ENCODE data around the gene C11orf97. TPM values are rescaled to one million over a fixed set of nuclear protein-coding genes. Genes with fewer than 3 reads are reported as not detected.

C11orf97 gene
- total and polyA plus RNA-seq, 2 donors = not detected

DNA sequence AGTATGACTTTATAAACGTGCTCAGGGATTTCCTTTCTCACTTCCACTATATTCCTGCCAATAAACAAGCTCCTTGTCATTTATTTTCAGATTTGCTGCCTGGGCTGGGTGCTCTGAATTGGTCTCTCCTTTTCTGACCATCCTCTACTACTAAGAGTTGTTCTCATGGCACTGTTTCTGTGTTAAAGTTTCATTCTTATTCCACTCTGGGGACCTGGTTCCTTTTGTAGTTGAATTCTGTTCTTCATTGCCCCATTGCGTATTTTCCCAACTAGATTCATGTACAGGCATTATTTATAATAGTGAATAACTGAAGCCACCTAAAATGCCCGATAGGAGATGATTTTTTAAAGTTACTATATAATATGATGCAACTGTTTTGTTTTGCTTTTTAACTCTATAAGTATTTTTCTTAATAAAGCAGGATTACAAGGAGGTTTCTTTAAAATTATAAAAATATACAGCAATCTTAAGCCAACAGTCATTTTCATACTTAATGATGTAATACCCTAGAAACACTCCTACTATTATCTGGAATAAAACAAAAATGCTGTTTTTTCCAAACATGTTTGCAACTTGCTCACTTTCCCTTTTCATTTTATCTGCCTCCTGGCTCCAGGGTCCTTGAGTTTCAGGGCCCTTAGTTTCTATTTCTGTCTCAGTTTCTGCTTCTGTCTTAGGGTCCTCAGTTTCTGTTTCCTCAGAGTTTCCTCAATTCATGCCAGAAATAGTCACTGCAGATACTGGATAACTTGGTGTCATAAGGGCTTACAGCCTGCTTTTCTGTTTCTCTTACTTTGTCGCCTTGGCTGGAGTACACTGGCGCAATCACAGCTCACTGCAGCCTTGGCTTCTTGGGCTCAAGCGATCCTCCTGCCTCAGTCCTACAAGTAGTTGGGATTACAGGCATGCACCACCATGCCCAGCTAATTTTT lies 21.7 kb downstream of the C11orf97 start:
- no peak overlapping the region for H3K4me3 ChIP-seq (ENCODE audit: low read depth, low read length)
- no peak for DNase-seq (ENCODE audit: extremely low spot score)
- 64% methylated on average over 6 of the region's 6 CpGs for WGBS
- H3K36me3 ChIP-seq (ENCODE audit: insufficient read depth) = no peaks in the 10 kb centered on the region
- H3K4me1 ChIP-seq (ENCODE audit: insufficient read depth) = no peaks in the 10 kb centered on the region
- no peak overlapping the region for H3K27ac ChIP-seq (ENCODE audit: low read depth)

DNA sequence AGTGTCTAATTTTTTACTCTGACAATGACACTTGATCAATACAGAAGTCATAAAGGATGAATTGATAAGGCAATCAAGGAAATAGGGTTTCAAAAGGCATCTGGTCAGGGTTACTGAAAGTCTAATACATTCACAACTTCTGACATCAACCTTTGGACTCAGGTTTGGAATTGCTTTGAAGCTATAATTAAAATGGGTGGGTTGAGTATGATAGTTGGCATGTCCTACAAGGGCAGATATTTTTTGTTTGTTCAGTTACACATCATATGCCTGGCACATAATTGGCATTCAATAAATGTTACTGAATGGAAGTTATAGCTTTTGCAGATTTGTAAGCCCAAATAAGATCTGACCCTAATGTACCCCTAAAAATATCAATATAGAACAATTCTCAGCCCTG lies 24.1 kb downstream of the C11orf97 start:
- DNase-seq (ENCODE audit: extremely low spot score) = no peak
- Histone ChIP-seq H3K27ac (ENCODE audit: low read depth) (no peak overlapping the region), H3K4me3 (ENCODE audit: low read depth, low read length) (no peak overlapping the region), H3K36me3 (ENCODE audit: insufficient read depth) (no peaks in the 10 kb centered on the region), H3K4me1 (ENCODE audit: insufficient read depth) (no peaks in the 10 kb centered on the region)

DNA sequence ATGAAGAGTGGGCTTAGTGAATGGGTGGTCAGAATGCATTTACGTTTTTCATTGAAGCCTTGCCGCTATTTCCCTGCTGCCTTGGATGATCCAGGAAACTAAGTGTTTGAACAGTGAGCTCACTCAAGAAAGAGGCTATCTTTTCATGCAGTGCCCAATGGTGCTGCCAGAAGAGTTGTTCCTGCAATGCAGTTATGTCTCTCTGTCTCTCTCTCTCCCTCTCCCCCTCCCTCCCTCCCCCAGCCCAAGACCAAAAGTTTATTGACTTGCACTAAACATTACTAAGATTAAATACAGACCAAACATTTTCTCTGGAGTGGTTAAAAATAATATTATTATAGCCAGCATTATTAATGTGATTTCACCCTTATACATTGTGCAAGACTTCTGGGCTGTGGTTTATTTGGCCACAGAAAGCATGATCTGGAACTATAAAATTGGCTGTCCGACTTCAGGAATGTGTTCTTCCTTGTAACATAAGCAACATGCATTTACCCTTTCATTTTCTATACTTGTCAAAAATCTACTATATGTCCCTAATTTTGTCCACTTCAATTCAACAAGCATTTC lies 24.9 kb downstream of the C11orf97 start:
- H3K36me3 ChIP-seq (ENCODE audit: insufficient read depth) = no peaks in the 10 kb centered on the region
- 33% methylated on average over 3 of the region's 3 CpGs for WGBS
- H3K27ac ChIP-seq (ENCODE audit: low read depth) = no peak overlapping the region
- DNase-seq (ENCODE audit: extremely low spot score) = no peak
- H3K4me3 ChIP-seq (ENCODE audit: low read depth, low read length) = no peak overlapping the region
- H3K4me1 ChIP-seq (ENCODE audit: insufficient read depth) = no peaks in the 10 kb centered on the region

DNA sequence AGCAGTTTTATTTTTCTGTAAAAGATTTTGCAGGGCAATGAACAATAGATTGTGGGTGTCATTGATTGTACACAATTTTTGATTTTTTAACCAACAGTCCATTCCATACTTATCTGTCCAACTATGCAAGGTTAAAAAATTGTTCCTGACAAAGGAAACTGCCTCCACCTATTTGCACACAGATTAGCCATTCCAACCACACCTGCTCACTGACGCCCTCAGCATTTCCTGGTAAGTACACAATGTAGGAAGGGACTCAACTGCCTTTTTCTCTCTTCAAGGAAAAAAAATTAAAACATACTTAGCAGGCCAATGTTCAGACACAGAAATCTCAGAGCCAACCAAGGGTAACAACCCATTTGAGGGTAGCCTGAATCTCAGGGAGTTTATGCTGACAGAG lies 27.2 kb downstream of the C11orf97 start:
- no peak for DNase-seq (ENCODE audit: extremely low spot score)
- no peaks in the 10 kb centered on the region for H3K36me3 ChIP-seq (ENCODE audit: insufficient read depth)
- WGBS = 88% methylated on average over 1 of the region's 1 CpG
- no peaks in the 10 kb centered on the region for H3K4me1 ChIP-seq (ENCODE audit: insufficient read depth)
- H3K27ac ChIP-seq (ENCODE audit: low read depth) = no peak overlapping the region
- no peak overlapping the region for H3K4me3 ChIP-seq (ENCODE audit: low read depth, low read length)

DNA sequence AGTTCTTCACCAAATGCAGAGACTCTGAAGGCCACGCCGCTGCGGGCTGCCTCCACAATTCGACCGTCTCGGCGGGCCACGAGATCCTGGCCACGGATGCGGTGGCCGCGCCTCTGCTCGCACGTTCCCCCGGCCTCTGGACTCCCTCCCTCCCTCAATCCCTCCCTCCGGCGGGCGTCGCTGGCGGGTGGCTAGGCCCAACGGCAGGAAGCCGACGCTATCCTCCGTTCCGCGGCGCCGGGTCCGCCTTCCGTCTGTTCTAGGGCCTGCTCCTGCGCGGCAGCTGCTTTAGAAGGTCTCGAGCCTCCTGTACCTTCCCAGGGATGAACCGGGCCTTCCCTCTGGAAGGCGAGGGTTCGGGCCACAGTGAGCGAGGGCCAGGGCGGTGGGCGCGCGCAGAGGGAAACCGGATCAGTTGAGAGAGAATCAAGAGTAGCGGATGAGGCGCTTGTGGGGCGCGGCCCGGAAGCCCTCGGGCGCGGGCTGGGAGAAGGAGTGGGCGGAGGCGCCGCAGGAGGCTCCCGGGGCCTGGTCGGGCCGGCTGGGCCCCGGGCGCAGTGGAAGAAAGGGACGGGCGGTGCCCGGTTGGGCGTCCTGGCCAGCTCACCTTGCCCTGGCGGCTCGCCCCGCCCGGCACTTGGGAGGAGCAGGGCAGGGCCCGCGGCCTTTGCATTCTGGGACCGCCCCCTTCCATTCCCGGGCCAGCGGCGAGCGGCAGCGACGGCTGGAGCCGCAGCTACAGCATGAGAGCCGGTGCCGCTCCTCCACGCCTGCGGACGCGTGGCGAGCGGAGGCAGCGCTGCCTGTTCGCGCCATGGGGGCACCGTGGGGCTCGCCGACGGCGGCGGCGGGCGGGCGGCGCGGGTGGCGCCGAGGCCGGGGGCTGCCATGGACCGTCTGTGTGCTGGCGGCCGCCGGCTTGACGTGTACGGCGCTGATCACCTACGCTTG lies 31.7 kb downstream of the C11orf97 start, which contains the start of gene FUT4:
Gene FUT4 (plus strand): TSS at position 227 of the 951 bp plus-strand sequence. CDS start 213 bp downstream, at position 440.
- WGBS = under 1% methylated on average over 109 of the region's 109 CpGs

DNA sequence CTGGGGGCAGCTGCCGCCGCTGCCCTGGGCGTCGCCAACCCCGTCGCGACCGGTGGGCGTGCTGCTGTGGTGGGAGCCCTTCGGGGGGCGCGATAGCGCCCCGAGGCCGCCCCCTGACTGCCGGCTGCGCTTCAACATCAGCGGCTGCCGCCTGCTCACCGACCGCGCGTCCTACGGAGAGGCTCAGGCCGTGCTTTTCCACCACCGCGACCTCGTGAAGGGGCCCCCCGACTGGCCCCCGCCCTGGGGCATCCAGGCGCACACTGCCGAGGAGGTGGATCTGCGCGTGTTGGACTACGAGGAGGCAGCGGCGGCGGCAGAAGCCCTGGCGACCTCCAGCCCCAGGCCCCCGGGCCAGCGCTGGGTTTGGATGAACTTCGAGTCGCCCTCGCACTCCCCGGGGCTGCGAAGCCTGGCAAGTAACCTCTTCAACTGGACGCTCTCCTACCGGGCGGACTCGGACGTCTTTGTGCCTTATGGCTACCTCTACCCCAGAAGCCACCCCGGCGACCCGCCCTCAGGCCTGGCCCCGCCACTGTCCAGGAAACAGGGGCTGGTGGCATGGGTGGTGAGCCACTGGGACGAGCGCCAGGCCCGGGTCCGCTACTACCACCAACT lies 32.5 kb downstream of the C11orf97 start:
- DNase-seq (ENCODE audit: extremely low spot score) = no peak
- no peaks in the 10 kb centered on the region for H3K36me3 ChIP-seq (ENCODE audit: insufficient read depth)
- WGBS = 11% methylated on average over 59 of the region's 59 CpGs
- peak overlapping the region; percentile 98 for H3K27ac ChIP-seq (ENCODE audit: low read depth)
- peak overlapping the region; percentile 66 for H3K4me3 ChIP-seq (ENCODE audit: low read depth, low read length)
- no peaks in the 10 kb centered on the region for H3K4me1 ChIP-seq (ENCODE audit: insufficient read depth)

More for the DNA sequence above, 31.7 kb downstream of the C11orf97 start, which contains the start of gene FUT4:
- Histone ChIP-seq H3K4me1 (ENCODE audit: insufficient read depth) (no peaks in the 10 kb centered on the region), H3K27ac (ENCODE audit: low read depth) (peak within 1 kb of the TSS; percentile 98), H3K4me3 (ENCODE audit: low read depth, low read length) (peak within 1 kb of the TSS; percentile 66), H3K36me3 (ENCODE audit: insufficient read depth) (no peaks in the 10 kb centered on the region)
- DNase-seq (ENCODE audit: extremely low spot score) = peak; percentile 67

DNA sequence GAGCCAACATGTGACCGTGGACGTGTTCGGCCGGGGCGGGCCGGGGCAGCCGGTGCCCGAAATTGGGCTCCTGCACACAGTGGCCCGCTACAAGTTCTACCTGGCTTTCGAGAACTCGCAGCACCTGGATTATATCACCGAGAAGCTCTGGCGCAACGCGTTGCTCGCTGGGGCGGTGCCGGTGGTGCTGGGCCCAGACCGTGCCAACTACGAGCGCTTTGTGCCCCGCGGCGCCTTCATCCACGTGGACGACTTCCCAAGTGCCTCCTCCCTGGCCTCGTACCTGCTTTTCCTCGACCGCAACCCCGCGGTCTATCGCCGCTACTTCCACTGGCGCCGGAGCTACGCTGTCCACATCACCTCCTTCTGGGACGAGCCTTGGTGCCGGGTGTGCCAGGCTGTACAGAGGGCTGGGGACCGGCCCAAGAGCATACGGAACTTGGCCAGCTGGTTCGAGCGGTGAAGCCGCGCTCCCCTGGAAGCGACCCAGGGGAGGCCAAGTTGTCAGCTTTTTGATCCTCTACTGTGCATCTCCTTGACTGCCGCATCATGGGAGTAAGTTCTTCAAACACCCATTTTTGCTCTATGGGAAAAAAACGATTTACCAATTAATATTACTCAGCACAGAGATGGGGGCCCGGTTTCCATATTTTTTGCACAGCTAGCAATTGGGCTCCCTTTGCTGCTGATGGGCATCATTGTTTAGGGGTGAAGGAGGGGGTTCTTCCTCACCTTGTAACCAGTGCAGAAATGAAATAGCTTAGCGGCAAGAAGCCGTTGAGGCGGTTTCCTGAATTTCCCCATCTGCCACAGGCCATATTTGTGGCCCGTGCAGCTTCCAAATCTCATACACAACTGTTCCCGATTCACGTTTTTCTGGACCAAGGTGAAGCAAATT lies 33.3 kb downstream of the C11orf97 start:
- Histone ChIP-seq H3K36me3 (ENCODE audit: insufficient read depth) (no peaks in the 10 kb centered on the region), H3K27ac (ENCODE audit: low read depth) (no peak overlapping the region), H3K4me3 (ENCODE audit: low read depth, low read length) (peak overlapping the region; percentile 66), H3K4me1 (ENCODE audit: insufficient read depth) (no peaks in the 10 kb centered on the region)
- 67% methylated on average over 54 of the region's 54 CpGs for WGBS
- no peak for DNase-seq (ENCODE audit: extremely low spot score)

DNA sequence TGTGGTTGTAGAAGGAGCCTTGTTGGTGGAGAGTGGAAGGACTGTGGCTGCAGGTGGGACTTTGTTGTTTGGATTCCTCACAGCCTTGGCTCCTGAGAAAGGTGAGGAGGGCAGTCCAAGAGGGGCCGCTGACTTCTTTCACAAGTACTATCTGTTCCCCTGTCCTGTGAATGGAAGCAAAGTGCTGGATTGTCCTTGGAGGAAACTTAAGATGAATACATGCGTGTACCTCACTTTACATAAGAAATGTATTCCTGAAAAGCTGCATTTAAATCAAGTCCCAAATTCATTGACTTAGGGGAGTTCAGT lies 33.9 kb downstream of the C11orf97 start:
- 81% methylated on average over 2 of the region's 2 CpGs for WGBS
- Histone ChIP-seq H3K36me3 (ENCODE audit: insufficient read depth) (no peaks in the 10 kb centered on the region), H3K4me3 (ENCODE audit: low read depth, low read length) (no peak overlapping the region), H3K27ac (ENCODE audit: low read depth) (no peak overlapping the region), H3K4me1 (ENCODE audit: insufficient read depth) (no peaks in the 10 kb centered on the region)
- no peak for DNase-seq (ENCODE audit: extremely low spot score)

DNA sequence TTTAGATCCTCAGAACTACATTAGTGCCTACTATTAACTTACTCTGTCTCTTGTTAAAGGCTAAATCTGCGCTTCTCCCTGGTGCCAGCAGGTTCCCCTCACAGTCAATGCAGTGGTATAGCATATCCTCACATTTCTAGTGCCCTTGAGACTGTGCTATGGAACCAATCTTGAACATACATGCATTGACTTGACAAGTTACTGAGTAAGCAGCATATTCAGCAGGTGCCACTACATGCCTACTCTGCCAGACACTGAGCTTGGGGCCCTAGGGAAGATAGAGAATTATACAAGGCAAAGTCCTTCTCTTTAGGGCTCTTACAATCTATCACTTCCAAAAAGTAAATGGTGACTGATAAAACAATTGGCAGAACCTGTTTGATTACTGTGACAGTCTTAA lies 34.6 kb downstream of the C11orf97 start:
- Histone ChIP-seq H3K4me3 (ENCODE audit: low read depth, low read length) (no peak overlapping the region), H3K4me1 (ENCODE audit: insufficient read depth) (no peaks in the 10 kb centered on the region), H3K27ac (ENCODE audit: low read depth) (no peak overlapping the region), H3K36me3 (ENCODE audit: insufficient read depth) (no peaks in the 10 kb centered on the region)
- DNase-seq (ENCODE audit: extremely low spot score) = no peak
- 97% methylated on average over 1 of the region's 1 CpG for WGBS

DNA sequence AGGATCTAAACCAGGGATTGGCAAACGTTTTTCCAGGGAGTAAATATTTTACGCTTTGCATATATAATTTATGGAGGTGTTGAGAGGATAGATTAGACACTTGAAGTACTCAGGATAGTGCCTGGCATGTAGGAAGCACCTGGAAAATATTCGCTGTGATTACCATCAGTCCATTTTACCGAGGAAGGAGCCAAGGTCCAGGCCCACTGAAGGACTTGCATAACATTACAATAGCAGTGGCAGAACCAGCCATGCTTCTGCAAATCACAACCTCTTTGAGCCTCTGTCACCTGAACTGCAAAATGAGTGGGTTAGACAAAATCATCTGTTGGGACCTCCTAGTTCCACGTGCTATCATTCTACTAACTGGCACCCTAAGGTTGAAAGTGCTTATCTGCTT lies 36.9 kb downstream of the C11orf97 start:
- Histone ChIP-seq H3K4me1 (ENCODE audit: insufficient read depth) (no peaks in the 10 kb centered on the region), H3K4me3 (ENCODE audit: low read depth, low read length) (no peak overlapping the region), H3K36me3 (ENCODE audit: insufficient read depth) (no peaks in the 10 kb centered on the region), H3K27ac (ENCODE audit: low read depth) (no peak overlapping the region)
- DNase-seq (ENCODE audit: extremely low spot score) = no peak
- WGBS = 60% methylated on average over 5 of the region's 5 CpGs

DNA sequence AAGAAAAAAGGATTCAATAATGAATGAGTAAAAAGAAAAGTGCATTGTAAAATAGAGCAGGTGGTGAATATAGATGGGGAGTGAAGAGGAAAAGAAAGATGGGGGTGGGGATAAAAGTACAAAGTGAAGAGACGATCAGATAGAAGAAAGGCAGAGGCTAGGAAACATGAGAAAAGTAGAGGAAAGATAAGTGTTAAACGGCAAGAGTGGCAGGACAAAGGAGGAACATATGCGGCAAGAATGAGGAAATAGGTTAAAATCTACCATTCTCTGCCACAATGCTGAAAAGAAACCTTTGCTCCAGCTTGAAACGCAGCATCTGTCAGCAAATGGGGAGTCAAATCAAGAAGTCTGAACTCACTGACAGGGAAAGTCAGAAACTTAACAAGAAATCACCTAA lies 38.3 kb downstream of the C11orf97 start:
- no peak overlapping the region for H3K4me3 ChIP-seq (ENCODE audit: low read depth, low read length)
- no peak for DNase-seq (ENCODE audit: extremely low spot score)
- no peaks in the 10 kb centered on the region for H3K36me3 ChIP-seq (ENCODE audit: insufficient read depth)
- WGBS = 65% methylated on average over 4 of the region's 4 CpGs
- no peak overlapping the region for H3K27ac ChIP-seq (ENCODE audit: low read depth)
- no peaks in the 10 kb centered on the region for H3K4me1 ChIP-seq (ENCODE audit: insufficient read depth)

DNA sequence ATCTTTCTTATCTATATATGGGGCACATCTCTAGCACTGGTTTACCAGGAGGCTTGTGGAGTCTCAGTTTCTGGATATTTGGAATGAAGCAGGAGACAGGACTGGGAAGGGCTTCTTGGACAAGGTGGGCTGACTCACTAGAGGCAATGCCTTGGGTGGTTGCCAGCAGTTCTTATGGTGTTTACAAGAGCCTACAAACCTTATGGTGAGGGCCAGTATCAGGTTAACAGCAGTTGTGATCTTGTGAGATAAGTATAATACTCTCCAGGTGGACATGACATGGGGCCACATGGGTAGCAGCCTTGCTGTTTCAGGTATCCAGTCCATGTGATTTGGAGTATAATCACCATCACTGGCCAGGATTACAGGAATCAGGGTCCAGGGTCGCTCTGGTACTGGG lies 41.7 kb downstream of the C11orf97 start:
- Histone ChIP-seq H3K27ac (ENCODE audit: low read depth) (no peak overlapping the region), H3K4me3 (ENCODE audit: low read depth, low read length) (no peak overlapping the region), H3K36me3 (ENCODE audit: insufficient read depth) (no peaks in the 10 kb centered on the region), H3K4me1 (ENCODE audit: insufficient read depth) (no peaks in the 10 kb centered on the region)
- 77% methylated on average over 1 of the region's 1 CpG for WGBS
- DNase-seq (ENCODE audit: extremely low spot score) = no peak

Data from urinary bladder (tissue), 4 donors.